ENCODE measurements around the gene DEFB132.
"Not testable (repeated sequence)": the region's sequence is repeated elsewhere in the genome, so short reads cannot be mapped to it uniquely, and the experiment has no call there.

GRCh38 chr20:225879-226278, 31.6 kb upstream of the DEFB132 start:
- not testable (repeated sequence) for TF ChIP-seq CTCF (IDR thresholded peaks at IDR 0.05 in 4 of 5, conservative IDR thresholded peaks at IDR 0.05 in 1 of 5); POLR2A (IDR thresholded peaks at IDR 0.05)

All from gastrocnemius medialis (tissue), 4 donors.